IPS DF 19.7 (cell line): Measurements from ENCODE around the gene HTRA3.

Experiments
- DNase-seq: peaks from one replicate; pipeline ENCODE4 v3.0.0-alpha.2; 2013; ENCODE audit warnings: low read depth, low spot score

HTRA3 gene

GRCh38 chr4:8280158-8280875 lies 10.8 kb downstream of the HTRA3 start:
- no peak for DNase-seq

DNA sequence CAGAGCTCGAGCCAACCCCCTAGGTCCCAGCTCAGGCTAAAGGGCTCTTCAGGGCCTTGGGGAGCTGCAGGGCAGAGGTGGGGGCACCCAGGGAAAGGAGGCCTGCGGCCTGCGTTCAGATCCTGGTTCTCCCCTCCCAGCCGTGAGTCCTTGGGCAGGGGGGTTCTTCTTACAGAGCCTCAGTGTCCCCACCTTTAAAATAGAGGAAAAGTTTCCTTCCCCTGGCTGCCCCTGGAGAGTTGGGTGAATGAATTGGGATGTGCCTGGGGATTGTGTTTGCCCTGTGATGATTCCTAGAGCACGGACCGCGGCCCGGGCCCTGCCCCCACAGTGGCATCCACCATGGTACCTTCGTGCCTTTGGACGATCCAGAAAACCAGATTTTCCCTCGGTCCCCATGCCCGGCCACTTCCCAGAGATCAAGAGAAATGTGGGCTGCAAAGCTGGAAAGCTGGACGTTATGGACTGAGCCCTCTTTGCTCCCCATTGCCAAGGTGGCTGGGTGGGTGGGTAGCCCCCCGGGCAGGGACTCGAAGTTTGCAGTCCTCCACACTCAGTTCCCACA lies 11.4 kb downstream of the HTRA3 start:
- DNase-seq, result no peak

GRCh38 chr4:8281519-8282133 lies 12.1 kb downstream of the HTRA3 start:
- no peak for DNase-seq

- no peak for DNase-seq
Observed at GRCh38 chr4:8282134-8282641, 12.6 kb downstream of the HTRA3 start.

DNA sequence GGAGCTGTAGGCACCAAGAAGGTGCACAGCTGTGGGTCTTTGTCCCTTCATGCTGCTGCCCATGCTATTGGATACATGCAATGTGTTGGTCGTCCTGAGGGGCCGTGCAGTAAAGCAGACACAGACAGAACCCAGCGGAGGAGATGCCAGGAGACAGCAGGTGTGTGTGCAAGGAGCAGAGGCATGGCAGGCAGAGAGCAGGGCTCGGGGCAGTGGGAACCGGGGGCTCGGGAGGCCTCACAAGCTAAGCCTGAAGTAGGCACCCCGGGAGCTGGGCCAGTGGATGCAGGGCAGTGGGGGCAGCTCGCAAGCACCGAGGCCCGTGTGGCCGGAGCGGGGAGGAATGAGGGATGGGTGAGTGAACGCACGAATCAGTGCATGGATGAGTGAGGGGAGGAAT lies 13.2 kb downstream of the HTRA3 start:
- no peak for DNase-seq

- no peak for DNase-seq
Observed at GRCh38 chr4:8283161-8283560, 13.6 kb downstream of the HTRA3 start.

DNA sequence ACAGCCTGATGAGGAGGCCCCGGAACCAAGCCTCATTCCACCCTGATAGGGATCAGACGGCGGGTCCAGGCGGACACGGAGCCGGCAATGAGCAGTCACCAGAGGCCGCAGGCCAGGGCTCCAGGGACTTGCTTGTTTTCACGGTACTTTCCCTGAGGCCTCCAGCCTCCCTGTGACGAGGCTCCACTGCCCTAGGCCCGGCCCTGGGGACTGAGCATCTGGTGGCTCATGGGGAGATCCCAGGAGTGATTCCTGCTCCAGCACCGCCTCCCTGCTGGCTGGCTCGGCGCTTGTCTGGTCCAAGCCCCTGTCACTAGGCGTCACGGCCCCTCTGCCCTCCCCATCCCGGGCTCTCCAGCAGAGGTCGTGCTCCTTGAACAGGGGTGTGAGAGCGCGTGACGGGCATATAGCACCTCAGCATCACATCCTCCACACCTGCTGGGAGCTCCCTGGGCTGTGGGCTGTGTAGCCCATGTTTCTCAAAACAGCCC lies 14.1 kb downstream of the HTRA3 start:
- no peak for DNase-seq

DNA sequence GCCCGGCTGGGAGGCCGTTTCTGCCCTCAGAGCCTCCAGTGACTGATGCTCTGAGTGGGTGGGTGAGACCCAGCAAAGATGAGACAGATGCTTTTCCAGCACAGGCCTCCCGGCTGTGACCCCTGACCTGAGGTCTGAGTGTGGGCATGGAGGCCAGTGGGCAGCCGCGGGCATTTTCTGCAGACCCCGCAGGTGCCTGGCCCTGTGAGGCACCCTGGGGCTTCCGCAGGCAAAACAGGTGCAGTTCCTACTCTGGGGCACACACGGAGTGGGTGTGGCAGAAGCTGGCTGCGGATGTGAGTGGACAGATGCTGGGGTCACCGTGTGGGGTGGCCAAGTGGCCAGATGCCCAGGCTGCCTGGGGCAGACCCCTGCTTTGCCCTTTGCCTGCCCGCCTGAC lies 14.8 kb downstream of the HTRA3 start:
- DNase-seq, result no peak

DNA sequence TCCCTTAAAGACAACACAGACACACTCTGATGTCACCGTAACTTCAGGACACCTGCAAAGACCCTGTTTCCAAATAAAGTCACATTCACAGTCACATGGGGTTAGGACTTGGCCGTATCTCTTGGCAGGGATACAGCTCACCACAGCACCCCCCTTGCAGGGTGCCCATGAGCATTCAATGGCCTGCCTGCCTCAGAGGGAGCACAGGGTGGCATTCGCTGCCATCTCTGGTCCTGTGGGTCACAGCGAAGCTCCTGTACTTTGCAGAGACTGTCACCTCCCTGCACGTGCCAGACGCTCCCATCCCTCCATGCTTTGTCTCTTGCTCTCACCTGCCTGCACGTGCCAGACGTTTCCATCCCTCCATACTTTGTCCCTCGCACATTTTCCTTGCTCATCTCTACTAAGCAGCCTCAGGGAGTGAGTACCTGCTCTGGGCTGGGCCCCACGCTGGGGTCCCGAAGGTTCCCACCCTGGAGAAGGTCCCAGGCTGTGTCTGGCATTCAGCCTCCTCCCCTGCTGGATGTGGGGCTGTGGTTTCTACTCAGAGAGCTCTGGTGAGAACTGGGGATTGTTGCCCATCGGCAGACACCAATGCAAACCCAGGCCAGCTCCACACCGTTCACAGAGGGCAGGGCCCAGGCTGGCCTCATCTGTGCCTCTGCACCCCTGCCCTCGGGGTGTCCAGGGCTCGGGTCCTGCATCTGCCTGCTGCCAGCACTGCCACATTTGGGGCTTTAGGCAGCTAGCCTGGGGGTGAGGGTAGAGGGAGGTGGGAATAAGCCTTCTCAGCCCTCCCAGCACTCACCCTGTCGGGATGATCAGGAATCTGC lies 15.8 kb downstream of the HTRA3 start:
- DNase-seq, result no peak

- no peak for DNase-seq
Observed at GRCh38 chr4:8285976-8286718, 16.6 kb downstream of the HTRA3 start.

DNA sequence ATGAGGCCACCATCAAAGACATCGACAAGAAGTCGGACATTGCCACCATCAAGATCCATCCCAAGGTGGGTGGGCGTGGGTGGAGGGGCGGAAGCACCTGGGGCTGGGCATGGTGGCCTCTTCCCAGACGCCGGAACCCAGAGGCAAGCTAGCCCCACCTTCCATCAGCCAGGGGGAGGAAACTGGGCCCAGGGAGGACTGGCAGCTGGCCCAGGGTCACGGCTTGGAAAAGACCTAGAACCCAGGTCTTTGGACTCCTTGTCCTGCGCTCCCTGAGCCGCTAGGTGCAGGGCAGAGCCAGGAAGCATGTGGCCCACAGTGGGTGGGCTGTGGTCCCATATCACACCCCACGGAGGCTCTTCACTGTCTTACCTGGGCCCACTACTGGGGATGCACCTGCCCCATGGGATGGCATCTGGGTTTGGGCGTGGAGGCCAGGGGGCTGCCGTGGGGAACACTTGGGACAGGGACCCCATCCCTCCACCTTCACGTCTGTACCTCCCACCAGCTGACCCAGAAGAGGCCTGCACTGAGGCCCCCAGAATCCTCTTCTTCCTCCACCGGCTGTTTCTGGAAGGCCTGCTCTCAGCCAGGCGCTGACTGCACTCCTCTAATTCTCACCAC lies 17.3 kb downstream of the HTRA3 start:
- no peak for DNase-seq

DNA sequence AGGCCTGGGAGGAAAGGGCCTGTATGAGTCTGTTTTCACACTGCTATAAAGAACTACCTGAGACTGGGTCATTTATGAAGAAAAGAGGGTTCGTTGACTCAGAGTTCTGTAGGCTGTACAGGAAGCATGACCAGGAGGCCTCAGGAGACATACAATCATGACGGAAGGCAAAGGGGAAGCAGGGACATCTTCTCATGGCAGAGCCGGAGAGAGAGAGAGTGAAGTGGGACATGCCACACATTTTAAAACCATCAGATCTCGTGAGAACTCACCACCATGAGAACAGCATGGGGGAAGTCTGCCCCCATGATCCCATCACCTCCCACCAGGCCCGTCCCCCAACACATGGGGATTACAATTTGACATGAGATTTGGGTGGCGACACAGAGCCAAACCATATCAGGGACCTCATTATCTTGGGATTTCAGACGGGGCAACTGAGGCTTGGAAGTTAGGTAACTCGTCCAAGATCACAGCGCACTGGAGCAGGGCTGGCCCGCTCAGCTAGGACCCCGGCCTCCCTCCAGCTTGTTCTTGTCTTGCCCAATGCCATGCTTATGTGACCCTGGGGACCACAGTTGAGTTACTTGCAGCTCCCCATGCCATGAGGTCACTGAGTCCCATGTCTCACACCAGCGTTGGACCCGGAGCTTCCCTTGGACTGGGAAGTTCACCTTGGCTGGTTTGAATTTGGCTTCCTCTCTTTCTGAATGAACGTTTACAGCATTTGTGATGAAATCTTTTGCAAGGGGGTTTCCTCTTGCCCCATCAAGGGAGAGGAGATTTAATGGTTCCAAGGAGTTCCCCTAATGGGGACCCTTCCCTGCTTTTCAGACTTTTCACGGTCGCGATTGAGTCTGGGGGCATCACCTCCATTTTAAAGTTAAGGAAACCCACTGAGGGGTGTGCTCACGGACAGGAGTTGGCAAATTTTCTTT lies 18.1 kb downstream of the HTRA3 start:
- DNase-seq, result no peak

- DNase-seq, result no peak
Observed at GRCh38 chr4:8289151-8289750, 19.7 kb downstream of the HTRA3 start.

DNA sequence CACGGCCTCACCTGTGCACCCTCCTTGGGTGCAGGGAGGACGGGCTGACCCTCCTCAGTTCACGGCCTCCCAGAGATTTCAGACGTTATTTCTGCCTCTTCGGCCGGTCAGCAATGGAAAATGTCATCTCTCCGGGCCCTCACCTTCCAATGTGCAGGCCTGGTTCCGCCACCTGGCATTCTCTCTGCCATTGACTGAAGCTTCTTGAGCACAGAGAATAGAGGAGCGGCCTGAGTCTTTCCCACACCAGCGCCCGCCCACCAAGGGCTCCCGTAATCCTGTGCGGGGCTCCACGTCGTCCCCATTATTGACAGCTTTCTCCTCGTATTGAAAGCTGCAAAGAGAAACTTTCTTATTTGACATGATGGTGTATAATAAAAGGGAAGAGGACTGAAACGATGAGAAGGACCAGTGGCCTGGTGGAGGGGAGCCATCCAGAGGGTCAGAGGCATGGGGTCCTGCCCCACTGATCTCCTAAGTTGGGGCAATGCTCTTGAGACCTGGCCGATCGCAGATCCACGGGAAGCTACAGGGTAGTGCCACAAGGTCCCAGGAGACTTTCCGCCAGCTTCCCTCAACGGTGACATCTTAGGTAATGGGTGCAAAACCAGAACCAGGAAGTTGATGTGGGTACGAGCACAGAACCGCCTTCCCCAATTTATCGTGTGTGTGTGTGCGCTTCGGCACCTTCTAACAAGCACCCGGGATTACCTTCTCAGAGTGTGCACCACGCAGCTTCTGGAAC lies 20.6 kb downstream of the HTRA3 start:
- DNase-seq, result no peak

DNA sequence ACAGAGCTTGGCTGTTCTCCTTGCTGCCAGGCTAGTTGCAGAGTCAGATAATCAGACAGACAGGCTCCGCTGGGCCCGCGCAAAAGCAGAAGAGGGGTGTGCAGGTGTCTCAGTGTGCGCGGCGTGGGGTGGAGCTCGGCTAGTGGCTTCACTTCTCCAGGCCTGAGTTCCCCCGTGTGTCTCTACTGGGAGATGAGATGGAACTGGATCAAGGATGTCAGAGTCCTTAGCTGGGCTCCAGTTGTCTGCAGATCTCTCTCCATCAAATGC lies 21.1 kb downstream of the HTRA3 start:
- no peak for DNase-seq

GRCh38 chr4:8291036-8291682 lies 21.6 kb downstream of the HTRA3 start:
- DNase-seq, result no peak

- no peak for DNase-seq
Observed at GRCh38 chr4:8291701-8292477, 22.3 kb downstream of the HTRA3 start.
